Panc1 (cell line): ENCODE measurements around the gene HRH2. TPM values are rescaled to one million over a fixed set of nuclear protein-coding genes. Genes with fewer than 3 reads are reported as not detected.

Experiments
- ATAC-seq: fragments of 200-7000 bp; cut with Tn5 transposase; 2 replicates; pipeline ENCODE4 v1.9.1; 2020; ENCODE audit warnings: mild to moderate bottlenecking, moderate library complexity
- BruUV-seq: library from RNA; stranded (reverse); fragments of 400-500 nt; replicated peaks from 2 replicates; lab custom pipeline; 2021; lab: Mats Ljungman, UMichigan
- CTCF ChIA-PET: fragments of 300-600 bp; sonication (Branson Sonifier 250); formaldehyde crosslinking; loops from one replicate; lab custom pipeline; 2022; ENCODE audit warnings: antibody characterized with exemption; lab: Charles Lee
- POLR2A ChIA-PET: fragments of 300-600 bp; sonication (Branson Sonifier 250); formaldehyde crosslinking; loops from one replicate; lab custom pipeline; 2022; ENCODE audit warnings: antibody characterized with exemption; lab: Charles Lee
- DNase-seq: peaks from one replicate; pipeline ENCODE4 v3.0.0-alpha.2; 2010; ENCODE audit warnings: low read depth, low spot score
- H3K27ac ChIP-seq: 2 replicates; pipeline ENCODE4 v1.5.1; 2011; ENCODE audit warnings: mild to moderate bottlenecking, low read length, inconsistent platforms
- H3K27me3 ChIP-seq: fragments of 200-500 bp; sonication (Bioruptor generic); 2 replicates; pipeline ENCODE4 v1.6.0; 2014; ENCODE audit warnings: low read length, inconsistent platforms; ENCODE audit not compliant: control insufficient read depth, insufficient read depth
- H3K36me3 ChIP-seq: fragments of 200-500 bp; sonication (Bioruptor generic); 2 replicates; pipeline ENCODE4 v1.5.1; 2014; ENCODE audit warnings: inconsistent platforms, mild to moderate bottlenecking, low read length, moderate library complexity; ENCODE audit not compliant: control insufficient read depth, insufficient read depth
- H3K4me1 ChIP-seq: 2 replicates; pipeline ENCODE4 v1.5.1; 2011; ENCODE audit warnings: inconsistent platforms, mild to moderate bottlenecking, low read length, moderate library complexity; ENCODE audit not compliant: control insufficient read depth, insufficient read depth
- H3K4me3 ChIP-seq, 2 experiments: 2 replicates each; pipeline ENCODE4 v1.5.1; 2011 to 2012; ENCODE audit warnings: low read depth in 2 of 2, low read length in 2 of 2, mild to moderate bottlenecking in 2 of 2, inconsistent platforms in 1 of 2, moderate library complexity in 1 of 2
- H3K9me3 ChIP-seq: fragments of 200-500 bp; sonication (Bioruptor generic); 2 replicates; pipeline ENCODE4 v1.5.1; 2014; ENCODE audit warnings: low read depth, mild to moderate bottlenecking, inconsistent platforms, low read length, moderate library complexity; ENCODE audit not compliant: control insufficient read depth, insufficient read depth
- CTCF ChIP-seq: fragments of 450-650 bp; IDR thresholded peaks from 2 replicates; pipeline ENCODE4 v1.5.1; 2017; ENCODE audit warnings: mild to moderate bottlenecking
- POLR2AphosphoS5 ChIP-seq: IDR thresholded peaks from 2 replicates; pipeline ENCODE4 v1.6.1; 2012; ENCODE audit warnings: mild to moderate bottlenecking, low read depth, low read length, moderate library complexity
- REST ChIP-seq, 2 experiments: IDR thresholded peaks; 2 replicates each; pipeline ENCODE4 v1.6.1; 2011 to 2012; ENCODE audit warnings: low read depth in 2 of 2, control low read depth in 1 of 2, low read length in 1 of 2, mild to moderate bottlenecking in 1 of 2, moderate library complexity in 1 of 2; ENCODE audit not compliant: insufficient read depth in 1 of 2
- SIN3A ChIP-seq: IDR thresholded peaks from 2 replicates; pipeline ENCODE4 v1.6.1; 2012; ENCODE audit warnings: low read depth, mild to moderate bottlenecking, low read length, moderate library complexity, borderline replicate concordance; ENCODE audit not compliant: insufficient read depth
- TCF7L2 ChIP-seq: IDR thresholded peaks from 2 replicates; pipeline ENCODE4 v1.6.1; 2011; ENCODE audit warnings: mild to moderate bottlenecking, low read depth, low read length, inconsistent platforms
- in situ Hi-C: cut with HindIII; loops from 2 replicates; pipeline ENCODE4 v1.10.0; 2016; ENCODE audit warnings: low sequenced_read_pairs, low pct_unique_long_range_greater_than_20kb
- intact Hi-C: fragments of 100-400 bp; cut with micrococcal nuclease; formaldehyde crosslinking; loops from one replicate; pipeline ENCODE4 v1.10.0; 2022; ENCODE audit not compliant: unreplicated experiment
- total RNA-seq: library from RNA; stranded (reverse); gene quantifications from one replicate; pipeline ENCODE4 v1.2.1, GENCODE V29; 2021; ENCODE audit not compliant: unreplicated experiment

HRH2 gene
- total RNA-seq, 1 experiment from 2014 or later = 0.33 TPM

DNA sequence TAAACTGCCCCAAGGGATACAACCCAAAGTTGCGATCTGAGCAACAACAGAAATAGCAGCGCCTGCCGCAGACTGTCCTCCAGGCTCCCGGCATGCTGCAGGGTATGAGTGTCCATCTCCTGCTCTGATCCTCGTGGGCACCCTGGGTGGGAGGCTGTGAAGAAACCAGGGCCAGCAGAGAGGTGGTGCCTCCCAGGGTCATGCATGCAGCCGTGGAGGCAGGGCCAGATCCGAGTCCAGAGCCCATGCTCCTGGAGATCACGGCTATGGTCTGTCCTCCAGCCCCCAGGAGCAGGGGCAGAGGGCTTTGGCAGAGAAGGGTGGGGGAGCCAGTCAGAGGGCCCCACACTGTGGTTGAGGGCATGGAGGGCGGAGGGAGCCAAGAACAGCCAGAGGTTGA lies 29.0 kb downstream of the HRH2 start:
- H3K9me3 ChIP-seq = no peaks in the 10 kb centered on the region
- peaks cover 8% of the 10 kb centered on the region; the same call in 1 of the 2 replicates for H3K27me3 ChIP-seq
- intact Hi-C loops = no loop called here
- no peak overlapping the region for H3K27ac ChIP-seq
- CTCF ChIA-PET = no interaction called here
- no peak for ATAC-seq
- DNase-seq = no peak
- POLR2A ChIA-PET = no interaction called here
- in situ Hi-C loops = no loop called here
- no peak for TF ChIP-seq CTCF
- TF ChIP-seq SIN3A = no peak
- TF ChIP-seq REST (IDR thresholded peaks at IDR 0.05; ENCODE audit: insufficient read depth in 1 of 2, low read depth in 2 of 2, low read length in 1 of 2) = no peak
- no peak for TF ChIP-seq POLR2AphosphoS5
- no peak for TF ChIP-seq TCF7L2
- H3K4me3 ChIP-seq = no peak overlapping the region
- no peaks in the 10 kb centered on the region for H3K4me1 ChIP-seq
- H3K36me3 ChIP-seq = no peaks in the 10 kb centered on the region
- no TSS peak for BruUV-seq

GRCh38 chr5:175687231-175687701 lies 29.4 kb downstream of the HRH2 start:
- CTCF ChIA-PET = interaction anchor here (0.5 kb wide), 1 partner anchor 35 kb away, joined by 9 read pairs; no protein-coding TSS in a partner anchor
- Histone ChIP-seq H3K36me3 (no peaks in the 10 kb centered on the region), H3K27me3 (peaks cover 8% of the 10 kb centered on the region; the same call in 1 of the 2 replicates), H3K4me3 (no peak overlapping the region), H3K27ac (no peak overlapping the region), H3K9me3 (no peaks in the 10 kb centered on the region), H3K4me1 (no peaks in the 10 kb centered on the region)
- TF ChIP-seq POLR2AphosphoS5 = no peak
- no peak for TF ChIP-seq TCF7L2
- no peak for TF ChIP-seq SIN3A
- no peak for TF ChIP-seq CTCF
- no peak for TF ChIP-seq REST (IDR thresholded peaks at IDR 0.05; ENCODE audit: insufficient read depth in 1 of 2, low read depth in 2 of 2, low read length in 1 of 2)
- in situ Hi-C loops (no loop called here), intact Hi-C loops (no loop called here)
- no peak for DNase-seq
- no peak for ATAC-seq
- POLR2A ChIA-PET = no interaction called here
- BruUV-seq = no TSS peak
